ENCODE results near the gene SPIRE1.
"Not testable (repeated sequence)": the region's sequence is repeated elsewhere in the genome, so short reads cannot be mapped to it uniquely, and the experiment has no call there.

Gene SPIRE1

DNA sequence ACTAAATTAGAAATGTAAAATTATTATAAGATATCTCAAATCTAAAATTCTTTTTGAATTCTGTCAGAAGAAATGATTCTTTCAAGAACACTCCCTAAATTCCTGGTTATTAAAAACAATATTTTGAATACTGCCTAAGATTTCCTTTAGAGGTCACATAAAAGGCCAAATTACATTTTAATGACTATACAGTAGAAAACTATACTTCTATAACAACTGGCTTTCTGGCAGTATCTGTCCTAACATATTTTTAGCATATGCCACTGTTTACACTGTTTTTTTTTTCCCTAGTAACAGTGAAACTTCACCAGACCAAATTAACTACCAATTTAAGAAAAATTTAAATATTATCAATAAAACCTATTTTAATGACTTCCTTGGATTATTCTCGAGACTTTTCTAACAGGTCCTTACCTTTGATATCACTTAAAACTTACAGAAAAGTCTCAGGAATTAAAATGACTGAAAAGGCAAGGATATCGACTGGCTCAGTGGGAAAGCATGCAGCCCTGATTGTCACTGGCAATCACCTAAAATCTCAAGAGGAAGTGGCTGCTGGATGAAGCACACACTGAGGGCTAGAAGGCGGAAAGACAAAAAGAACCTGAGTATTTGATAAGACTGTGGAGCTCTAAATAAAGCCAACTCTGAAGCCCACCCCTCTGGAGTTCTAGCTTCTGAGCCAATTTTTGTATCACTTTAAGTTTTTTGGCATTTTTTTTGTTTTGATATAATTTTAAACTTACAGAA, 59.6 kb downstream of the SPIRE1 start:
- DNase-seq: no peak

GRCh38 chr18:12597760-12598159, 60.1 kb downstream of the SPIRE1 start:
- DNase-seq: no peak

DNA sequence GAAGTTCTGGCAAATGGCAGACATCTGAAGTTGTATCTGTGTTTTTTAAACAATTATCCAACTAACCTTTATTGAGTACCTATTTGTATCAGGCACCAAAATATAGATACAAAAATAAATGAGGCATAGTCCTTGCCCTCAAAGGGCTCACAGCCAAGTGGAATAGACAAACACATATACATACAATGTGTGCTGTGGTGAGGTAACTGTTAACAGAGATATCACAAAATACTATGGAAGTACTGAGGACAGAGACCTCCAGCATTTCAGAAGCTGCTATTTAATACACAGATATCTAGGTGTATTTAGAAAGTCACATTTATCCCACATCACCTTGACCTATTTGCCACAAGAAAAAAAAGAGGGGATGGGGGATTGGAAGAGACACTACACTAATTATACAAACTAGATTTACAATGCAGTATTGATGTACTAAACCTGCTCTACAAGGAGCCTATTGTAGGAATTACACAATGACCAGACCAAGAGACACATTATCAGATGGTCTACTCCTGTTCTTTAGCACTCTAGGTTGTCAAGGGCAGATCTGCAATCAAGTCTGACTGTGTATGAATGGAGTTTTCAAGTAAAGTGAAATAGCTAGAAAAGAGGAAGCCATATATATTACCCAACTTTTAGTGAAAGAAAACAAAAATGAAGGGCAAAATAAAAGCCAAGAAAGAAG, 62.2 kb downstream of the SPIRE1 start:
- no peak for DNase-seq

DNA sequence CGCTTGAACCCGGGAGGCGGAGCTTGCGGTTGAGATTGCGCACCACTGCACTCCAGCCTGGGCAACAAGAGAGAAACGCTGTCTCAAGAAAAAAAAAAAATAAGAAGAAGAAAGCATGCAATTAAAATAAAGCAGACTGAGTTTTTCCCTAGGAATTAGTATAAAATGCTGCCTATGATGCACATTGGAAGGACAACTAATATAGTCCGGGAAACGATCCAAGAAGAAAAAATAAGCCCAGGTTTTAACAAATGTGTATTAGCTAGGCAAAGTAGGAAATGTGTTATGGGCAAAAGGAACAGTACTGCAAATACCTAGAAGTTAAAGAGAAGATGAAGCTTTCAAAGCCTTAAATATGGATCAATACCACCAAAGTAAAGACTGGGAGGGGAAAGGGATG, 64.0 kb downstream of the SPIRE1 start:
- DNase-seq: no peak

GRCh38 chr18:12592597-12593127, 65.2 kb downstream of the SPIRE1 start:
- DNase-seq: no peak

GRCh38 chr18:12589448-12589847, 68.5 kb downstream of the SPIRE1 start:
- no peak for DNase-seq

DNA sequence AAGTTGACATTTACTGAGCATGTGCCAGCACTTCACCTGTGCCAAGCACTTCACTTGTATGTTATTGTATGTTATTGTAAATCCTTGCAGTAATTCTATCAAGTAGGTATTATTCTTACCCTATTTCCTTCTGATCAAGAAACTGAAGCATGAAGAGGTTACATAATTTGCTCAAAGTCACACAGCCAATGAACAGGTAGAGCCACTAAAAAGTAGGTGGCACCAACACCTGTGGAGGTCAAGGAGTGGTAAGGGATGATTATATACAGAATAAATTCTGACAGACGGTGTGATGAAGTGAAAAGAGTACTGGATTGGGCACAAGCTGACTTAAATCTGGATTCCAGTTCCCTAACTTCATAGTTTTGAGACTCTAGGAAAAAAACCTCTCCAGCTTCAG, 71.0 kb downstream of the SPIRE1 start:
- no peak for DNase-seq

DNA sequence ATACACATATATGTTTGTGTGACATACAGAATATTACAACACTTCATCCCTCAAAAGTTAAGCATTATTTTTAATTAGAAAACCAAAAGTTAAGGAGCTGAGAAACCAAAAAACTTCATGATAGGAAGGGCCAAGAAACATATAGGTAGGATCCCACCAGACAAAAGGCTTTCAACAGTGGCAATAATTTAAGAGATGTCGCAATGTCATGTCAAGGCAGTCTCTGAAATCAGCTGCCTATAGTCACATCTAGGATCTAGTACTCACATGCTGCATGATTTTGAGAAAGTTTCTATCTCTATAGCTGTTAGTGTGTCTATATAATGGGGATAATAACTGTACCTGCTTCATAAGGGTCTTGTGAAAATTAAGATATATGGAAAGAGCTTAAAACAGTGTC, 72.7 kb downstream of the SPIRE1 start:
- DNase-seq: no peak

DNA sequence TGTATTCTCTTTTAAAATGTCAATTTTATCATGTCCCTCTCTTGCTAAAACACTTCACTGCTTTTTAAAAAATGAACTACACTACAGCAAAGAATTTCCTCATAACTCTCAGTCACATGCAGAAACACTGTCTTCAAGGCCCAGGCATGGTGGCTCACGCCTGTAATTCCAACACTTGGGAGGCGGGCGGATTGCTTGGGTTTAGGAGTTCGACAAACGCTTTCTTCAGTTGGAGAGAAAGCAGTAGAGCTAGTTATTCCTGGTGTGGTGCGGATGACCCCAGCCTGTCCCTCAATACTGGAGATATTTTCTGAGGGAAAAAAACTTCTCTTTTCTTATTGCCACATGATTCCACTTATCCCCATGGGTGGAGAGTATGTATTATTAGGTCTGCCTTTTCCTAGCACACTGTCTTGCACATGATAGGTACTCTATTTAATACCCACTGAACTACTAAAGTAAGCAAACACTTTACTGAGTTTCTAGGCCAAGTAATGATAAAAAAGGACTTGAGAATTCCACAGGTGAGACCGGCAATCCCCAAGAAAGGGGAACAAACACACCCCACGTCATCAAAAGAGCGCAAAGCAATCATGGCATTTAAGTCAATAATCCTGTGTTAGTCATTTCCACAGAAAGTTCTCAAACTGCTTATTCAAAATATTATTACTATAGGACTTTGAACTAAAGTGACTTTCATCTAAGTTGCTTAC, 77.1 kb downstream of the SPIRE1 start:
- no peak for DNase-seq

DNA sequence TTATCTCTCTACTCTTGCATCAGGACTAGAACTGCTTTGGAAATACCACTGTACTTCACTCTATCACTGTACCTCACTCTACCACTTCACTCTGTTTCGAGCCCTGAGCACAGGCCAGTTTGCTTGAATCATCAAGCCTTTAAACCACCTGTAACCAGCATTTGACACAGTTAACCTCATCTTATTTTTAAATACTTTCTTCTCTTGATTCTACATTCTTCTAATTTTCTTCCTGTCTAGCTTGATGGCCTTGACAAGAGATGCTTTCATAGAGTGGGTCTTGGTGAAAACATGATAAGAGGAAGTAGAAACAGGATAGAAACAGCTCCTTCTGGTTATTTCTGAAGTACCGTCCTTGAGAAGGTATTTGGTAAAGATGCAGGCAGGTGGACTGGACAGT, 78.1 kb downstream of the SPIRE1 start:
- no peak for DNase-seq

DNA sequence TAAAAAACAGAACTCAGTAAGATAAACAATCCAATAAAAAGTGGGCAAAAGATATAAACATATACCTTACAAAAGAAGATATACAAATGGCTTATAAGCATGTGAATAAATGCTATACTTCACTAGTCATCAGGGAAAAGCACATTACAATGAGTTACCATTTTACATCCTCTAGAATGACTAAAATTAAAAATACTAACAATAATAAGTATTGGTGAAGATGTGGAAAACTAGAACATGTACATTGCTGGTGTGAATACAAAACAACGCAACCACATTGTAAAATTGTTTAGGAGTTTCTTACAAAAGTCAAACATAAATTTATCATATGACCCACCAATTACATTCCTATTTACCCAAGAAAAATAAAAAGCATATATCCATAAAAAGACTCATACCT, 80.1 kb downstream of the SPIRE1 start:
- no peak for DNase-seq

DNA sequence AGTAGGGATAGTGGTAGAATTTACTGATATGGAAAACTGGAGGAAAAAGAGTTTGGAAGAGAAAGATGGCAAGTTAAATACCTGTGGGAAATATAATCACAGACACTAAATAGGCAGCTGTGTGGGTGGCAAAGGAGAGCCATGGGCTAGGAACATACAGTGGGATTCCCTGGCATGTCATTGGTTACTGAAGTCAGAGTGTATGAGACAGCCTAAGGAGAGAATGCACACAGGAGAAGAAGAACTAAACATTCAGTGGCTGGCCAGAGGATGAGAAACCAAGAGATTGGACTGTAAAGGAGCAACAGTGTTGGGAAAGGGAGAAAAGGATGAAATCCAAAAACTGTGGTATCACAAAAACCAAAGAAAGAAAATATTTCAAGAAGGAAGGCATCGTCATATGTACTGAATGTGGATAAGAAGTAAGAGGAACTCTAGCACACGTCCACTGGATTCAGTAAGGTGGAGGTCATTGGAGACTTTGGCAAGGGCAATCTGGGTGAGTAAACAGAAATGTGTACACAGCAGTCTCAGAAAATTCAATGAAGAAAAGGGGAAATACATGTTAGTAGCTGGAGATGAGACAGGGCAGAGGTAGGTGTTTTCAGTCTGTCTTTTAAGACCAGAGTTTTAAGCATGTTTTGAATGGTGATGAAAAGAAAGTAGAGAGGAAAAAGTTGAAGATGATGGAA, 83.3 kb downstream of the SPIRE1 start:
- DNase-seq: no peak

DNA sequence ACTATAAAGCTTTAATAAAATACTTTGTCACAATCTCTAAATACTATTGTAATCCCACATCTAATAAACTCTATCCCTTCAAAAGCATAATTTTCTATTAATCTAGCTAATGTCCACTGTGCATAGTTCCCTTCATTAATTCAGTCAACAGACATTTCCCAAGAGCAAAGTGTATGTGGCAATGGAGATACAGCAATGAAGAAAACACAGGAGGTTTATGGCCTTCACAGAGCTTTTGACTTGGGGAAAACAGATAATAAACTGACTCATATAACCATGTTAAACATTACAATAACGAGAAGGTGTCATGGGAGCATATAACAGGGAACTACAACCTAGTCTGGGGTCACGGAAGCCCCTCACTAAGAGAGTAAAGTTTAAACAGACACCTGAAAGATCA, 86.3 kb downstream of the SPIRE1 start:
- no peak for DNase-seq

DNA sequence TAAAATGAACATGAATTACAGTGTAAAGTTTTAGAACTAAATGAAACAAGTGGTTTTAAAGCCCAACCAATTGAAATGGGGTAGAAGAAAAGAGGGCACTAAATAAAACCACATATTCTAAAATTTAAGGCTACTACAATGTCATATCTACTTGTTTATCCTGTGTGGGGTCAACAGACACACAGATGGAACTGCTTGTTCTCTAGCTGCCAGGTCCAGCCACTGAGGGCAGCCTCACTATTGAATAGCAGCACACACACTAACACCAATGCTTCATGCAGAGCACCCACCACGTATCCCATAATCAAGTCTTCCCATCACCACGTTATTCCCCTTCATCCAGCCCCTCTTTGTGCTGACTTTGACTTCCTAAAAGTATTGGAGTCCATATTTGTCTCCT, 88.1 kb downstream of the SPIRE1 start:
- DNase-seq: no peak

DNA sequence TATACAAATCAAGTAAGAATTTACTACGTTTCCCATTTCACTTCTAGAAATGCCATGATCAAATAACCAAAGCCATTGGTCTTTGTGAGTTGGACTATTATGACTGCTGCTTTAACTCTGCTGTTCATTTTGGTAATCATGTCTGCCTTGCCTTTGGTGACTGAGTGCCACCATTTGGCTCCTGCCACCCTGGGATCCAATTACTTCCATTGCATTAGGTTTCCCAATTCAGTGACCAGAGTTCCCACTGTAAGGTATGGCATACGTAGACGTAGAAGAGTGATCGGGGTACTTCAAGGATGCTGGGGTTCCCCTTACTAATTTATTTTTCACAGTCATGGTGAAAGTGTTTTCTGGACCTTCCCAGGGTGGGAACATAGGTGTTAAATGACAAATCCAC, 90.1 kb downstream of the SPIRE1 start:
- DNase-seq: no peak

- DNase-seq: no peak
Measured at GRCh38 chr18:12564861-12565260, 93.0 kb downstream of the SPIRE1 start.

DNA sequence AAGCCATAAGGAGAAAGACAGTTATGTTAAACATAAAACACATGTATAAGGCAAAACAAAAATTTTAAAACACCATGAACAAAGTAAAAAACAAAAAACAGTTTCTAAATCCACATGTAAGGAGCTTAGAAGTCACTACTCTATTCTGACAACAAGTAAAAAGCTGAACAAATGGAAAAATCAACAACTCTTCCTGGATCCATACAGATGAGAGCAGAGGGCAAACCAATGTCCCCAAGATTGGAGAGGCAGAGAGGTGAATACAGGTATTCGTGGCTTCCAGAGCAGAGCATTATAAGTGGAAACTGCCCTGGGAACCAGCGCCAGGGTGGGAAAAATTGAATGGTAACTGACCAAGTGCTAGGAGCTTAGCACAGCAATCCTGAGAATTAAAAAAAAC, 93.5 kb downstream of the SPIRE1 start:
- DNase-seq: no peak

DNA sequence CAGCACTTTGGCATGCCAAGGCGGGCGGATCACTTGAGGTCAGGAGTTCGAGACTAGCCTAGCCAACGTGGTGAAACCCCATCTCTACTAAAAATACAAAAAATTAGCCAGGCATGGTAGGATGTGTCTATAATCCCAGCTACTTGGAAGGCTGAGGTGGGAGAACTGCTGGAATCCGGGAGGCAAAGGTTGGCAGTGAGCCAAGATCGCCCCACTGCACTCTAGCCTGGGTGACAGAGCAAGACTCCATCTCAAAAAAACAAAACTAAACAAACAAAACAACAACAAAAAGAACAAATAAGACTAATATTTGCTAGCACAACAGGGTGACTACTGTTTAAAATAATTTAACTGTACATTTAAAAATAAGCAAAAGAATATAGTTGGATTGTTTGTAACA, 97.3 kb downstream of the SPIRE1 start:
- not testable (repeated sequence) for DNase-seq

DNA sequence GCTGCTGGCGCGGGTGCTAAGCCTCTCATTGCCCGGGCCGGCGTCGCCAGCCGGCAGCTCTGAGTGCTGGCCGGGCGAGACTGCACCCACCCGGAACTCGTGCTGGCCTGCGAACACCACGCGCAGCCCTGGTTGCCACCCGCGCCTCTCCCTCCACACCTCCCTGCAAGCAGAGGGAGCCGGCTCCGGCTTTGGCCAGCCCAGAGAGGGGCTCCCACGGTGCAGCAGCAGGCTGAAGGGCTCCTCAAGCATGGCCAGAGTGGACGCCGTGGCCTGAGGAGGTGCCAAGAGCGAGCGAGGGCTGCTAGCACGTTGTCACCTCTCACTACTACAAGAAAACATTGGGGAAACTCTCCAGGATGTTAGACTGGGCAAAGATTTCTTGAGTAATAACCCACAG, 98.6 kb downstream of the SPIRE1 start:
- no peak for DNase-seq

DNA sequence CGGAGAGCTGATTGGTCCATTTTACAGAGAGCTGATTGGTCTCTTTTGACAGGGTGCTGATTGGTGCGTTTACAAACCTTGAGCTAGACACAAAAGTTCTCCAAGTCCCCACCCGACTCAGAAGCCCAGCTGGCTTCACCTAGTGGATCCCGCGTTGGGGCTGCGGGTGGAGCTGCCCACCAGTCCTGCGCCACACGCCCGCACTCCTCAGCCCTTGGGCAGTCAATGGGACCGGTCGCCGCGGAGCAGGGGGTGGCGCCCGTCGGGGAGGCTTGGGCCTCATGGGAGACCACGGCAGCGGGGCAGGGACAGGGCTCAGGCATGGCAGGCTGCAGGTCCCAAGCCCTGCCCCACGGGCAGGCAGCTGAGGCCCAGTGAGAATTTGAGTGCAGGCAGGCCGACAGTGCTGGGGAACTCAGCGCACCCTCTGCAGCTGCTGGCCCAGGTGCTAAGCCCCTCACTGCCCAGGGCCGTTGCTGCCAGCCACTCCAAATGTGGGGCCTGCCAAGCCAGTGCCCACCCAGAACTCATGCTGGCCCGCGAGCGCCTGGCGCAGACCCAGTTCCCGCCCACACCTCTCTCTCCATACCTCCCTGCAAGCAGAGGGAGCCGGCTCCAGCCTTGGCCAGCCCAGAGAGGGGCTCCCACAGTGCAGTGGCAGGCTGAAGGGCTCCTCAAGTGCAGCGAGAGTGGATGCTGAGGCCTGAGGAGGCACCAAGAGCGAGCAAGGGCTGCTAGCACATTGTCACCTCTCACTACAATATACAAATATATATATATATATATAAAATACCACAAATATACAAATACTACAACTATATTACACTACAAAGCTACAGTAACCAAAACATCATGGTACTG, 100.7 kb downstream of the SPIRE1 start:
- DNase-seq: no peak

DNA sequence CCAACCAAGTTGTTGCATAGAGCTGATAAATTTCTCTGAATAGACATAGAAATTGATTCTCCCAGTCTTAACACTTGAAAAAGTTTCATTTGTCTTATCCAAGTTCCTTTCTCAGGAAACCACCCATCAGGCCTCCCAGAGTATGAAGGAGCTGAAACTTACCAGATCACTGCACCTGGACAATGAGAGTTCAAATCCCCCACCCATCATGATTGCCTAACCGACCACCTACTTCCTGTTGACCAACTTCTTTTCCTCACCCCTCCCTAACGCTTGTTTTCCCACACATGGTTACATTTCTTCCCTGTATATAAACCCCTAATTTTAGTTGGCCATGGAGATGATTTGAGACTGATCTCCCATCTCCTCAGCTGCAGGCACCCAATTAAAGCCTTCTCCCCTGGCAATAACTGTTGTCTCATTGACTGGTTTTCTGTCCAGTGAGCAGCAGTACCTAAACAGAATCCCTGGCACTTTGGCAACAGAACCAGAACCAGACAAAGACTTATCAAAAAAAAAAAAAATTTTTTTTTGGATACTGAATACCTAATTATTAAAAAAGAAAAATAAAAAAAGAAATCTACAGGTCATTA, 103.0 kb downstream of the SPIRE1 start:
- no peak for DNase-seq

GRCh38 chr18:12552879-12553242, 105.0 kb downstream of the SPIRE1 start:
- no peak for DNase-seq
